Suprapubic skin (tissue), 4 donors: ENCODE results near the gene BCAS1.

Experiments
- CTCF ChIP-seq, 2 donors: fragments of 200-600 bp in 1 of 2; fragments of 450-650 bp in 1 of 2; sonication (generic) in 1 of 2; IDR thresholded peaks; one replicate each; pipeline ENCODE4 v1.5.1; 2016 to 2019; ENCODE audit warnings: antibody characterized with exemption in 2 of 2, mild to moderate bottlenecking in 1 of 2, moderate library complexity in 1 of 2
- POLR2A ChIP-seq, 2 donors: fragments of 450-650 bp; IDR thresholded peaks; one replicate each; pipeline ENCODE4 v1.6.1; 2017; ENCODE audit warnings: antibody characterized with exemption in 2 of 2, mild to moderate bottlenecking in 2 of 2, moderate library complexity in 2 of 2
- POLR2AphosphoS5 ChIP-seq, 3 donors: sonication (generic); formaldehyde crosslinking; IDR thresholded peaks; one replicate each; pipeline ENCODE4 v1.6.1; 2017; ENCODE audit warnings: antibody characterized with exemption in 3 of 3

GRCh38 chr20:53907968-53908751 is 162.2 kb downstream of the BCAS1 start:
- no peak for TF ChIP-seq CTCF (IDR thresholded peaks at IDR 0.05)
- TF ChIP-seq POLR2A (IDR thresholded peaks at IDR 0.05) = no peak
- no peak for TF ChIP-seq POLR2AphosphoS5 (IDR thresholded peaks at IDR 0.05)
